Left ventricle myocardium superior (tissue), 1 donor: ENCODE results near the gene GNG7. TPM values are rescaled to one million over a fixed set of nuclear protein-coding genes. Genes with fewer than 3 reads are reported as not detected.
"Not testable (repeated sequence)": the region's sequence is repeated elsewhere in the genome, so short reads cannot be mapped to it uniquely, and the experiment has no call there.

Experiments used
- ATAC-seq: fragments of 200-7000 bp; cut with Tn5 transposase; one replicate; pipeline ENCODE4 v1.9.1; 2020; ENCODE audit warnings: mild to moderate bottlenecking, moderate library complexity
- DNase-seq: peaks from one replicate; pipeline ENCODE4 v3.0.0-alpha.2; 2020
- intact Hi-C: fragments of 100-400 bp; cut with micrococcal nuclease; formaldehyde crosslinking; loops from one replicate; pipeline ENCODE4 v1.11.0; 2022
- total RNA-seq: library from RNA; stranded (reverse); fragmentation: NEBNext Ultra II Directional; extraction: Animal tissue kit (Norgen Biotek cat#: 25700); gene quantifications from one replicate; pipeline ENCODE4 v1.2.1, GENCODE V29; 2021
- donor health status: DM: no; HTN: yes; CAD: no; lungs with severe emphysema.

Gene GNG7
- total RNA-seq, 1 donor from 2014 or later, result 39.3 TPM

DNA sequence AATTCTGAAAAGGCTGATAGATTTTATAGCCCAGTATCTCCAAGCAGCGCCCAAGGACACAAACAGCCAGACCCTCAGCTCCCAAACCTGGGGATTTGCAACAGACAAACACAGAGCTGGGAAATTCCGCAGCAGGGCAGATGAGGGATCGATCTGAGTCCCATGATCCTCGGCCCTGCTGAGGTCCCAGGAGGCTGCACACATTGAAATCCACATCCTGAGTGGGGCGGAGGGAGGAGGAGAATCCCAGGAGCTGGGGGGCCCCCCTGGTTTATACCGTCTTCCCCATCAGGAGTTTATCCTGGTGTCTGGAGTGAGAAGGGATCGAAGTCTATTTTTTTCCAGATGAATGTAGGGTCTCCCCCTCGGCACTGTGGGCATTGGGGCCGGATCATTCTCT lies 49.3 kb downstream of the GNG7 start:
- intact Hi-C loops, result no loop called here
- DNase-seq (no peak), ATAC-seq (no peak)

- ATAC-seq (no peak), DNase-seq (no peak)
- intact Hi-C loops, result no loop called here
Measured at GRCh38 chr19:2652504-2653099, 49.9 kb downstream of the GNG7 start.

GRCh38 chr19:2651002-2651733 lies 51.3 kb downstream of the GNG7 start:
- intact Hi-C loops, DNase-seq, ATAC-seq: not testable (repeated sequence)

DNA sequence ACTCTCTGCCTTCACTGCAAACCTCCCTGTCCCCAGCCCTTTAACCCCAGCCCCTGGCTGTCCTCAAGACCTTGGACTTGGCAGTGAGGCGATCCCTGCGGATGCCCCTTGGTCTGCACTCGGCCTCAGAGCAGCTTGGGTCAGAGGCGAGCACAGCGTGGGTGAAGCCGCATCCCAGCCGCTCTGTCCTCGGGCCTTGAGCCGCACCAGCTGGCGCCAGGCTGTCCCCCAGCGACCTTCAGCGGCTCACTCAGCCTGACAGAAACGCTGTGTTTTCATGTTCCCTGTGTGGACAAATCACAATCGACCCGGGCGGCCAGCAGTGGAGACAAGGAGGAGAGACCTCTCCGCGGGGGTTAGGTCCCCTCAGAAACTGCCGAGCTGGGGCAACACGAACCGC lies 52.0 kb downstream of the GNG7 start:
- DNase-seq, result peak; percentile 63
- intact Hi-C loops, result no loop called here
- ATAC-seq, result peak; percentile 71

DNA sequence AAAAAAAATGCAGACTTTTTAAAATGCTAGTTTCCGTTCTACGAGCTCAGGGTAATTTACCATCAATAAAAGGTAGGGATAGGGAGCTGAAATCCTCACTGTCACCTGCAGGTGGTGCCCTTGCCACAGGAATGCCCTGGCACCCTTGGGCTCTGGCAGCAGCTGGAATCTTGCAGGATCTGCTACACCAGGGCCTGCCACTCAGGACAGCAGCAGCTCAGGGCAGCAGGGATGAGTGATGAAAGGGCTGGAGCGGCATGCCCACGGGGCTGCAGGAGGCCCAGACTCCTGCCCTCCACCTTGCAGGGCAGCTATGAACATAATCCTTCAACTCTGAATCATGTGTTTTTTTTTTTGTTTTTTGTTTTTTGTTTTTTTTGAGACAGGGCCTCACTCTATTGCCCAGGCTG lies 54.0 kb downstream of the GNG7 start:
- intact Hi-C loops, result loop anchor here (5.0 kb wide), 1 partner anchor 104 kb away; no protein-coding TSS in a partner anchor
- DNase-seq, result peak; percentile 78
- peak; percentile 85 for ATAC-seq

GRCh38 chr19:2648099-2648498 lies 54.4 kb downstream of the GNG7 start:
- no peak for DNase-seq
- intact Hi-C loops, result loop anchor here (5.0 kb wide), 1 partner anchor 104 kb away; no protein-coding TSS in a partner anchor
- no peak for ATAC-seq

- DNase-seq (no peak), ATAC-seq (no peak)
- intact Hi-C loops, result loop anchor here (5.0 kb wide), 1 partner anchor 105 kb away; no protein-coding TSS in a partner anchor
Measured at GRCh38 chr19:2646866-2647535, 55.5 kb downstream of the GNG7 start.

GRCh38 chr19:2645826-2646225 lies 56.7 kb downstream of the GNG7 start:
- intact Hi-C loops, result loop anchor here (5.0 kb wide), 1 partner anchor 106 kb away; no protein-coding TSS in a partner anchor
- DNase-seq (no peak), ATAC-seq (no peak)

DNA sequence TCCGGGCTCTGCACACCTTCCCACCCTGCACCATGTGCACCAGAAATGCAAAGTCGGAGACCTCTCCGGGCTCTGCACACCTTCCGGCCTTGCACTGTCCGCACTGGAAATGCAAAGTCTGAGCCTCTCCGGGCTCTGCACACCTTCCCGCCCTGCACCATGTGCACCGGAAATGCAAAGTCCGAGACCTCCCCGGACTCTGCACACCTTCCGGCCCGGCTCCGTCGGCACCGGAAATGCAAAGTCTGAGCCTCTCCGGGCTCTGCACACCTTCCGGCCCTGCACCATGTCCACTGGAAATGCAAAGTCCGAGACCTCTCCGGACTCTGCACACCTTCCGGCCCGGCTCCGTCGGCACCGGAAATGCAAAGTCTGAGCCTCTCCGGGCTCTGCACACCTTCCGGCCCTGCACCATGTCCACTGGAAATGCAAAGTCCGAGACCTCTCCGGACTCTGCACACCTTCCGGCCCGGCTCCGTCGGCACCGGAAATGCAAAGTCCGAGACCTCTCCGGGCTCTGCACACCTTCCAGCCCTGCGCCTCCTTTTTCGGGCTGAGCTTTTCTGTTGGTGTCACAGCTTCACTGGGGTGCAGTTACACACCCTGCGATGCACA lies 59.3 kb downstream of the GNG7 start:
- DNase-seq, ATAC-seq, intact Hi-C loops: not testable (repeated sequence)

- intact Hi-C loops, result no loop called here
- no peak for DNase-seq
- ATAC-seq, result no peak
Measured at GRCh38 chr19:2641332-2641698, 61.2 kb downstream of the GNG7 start.

GRCh38 chr19:2640563-2641331 lies 61.7 kb downstream of the GNG7 start:
- intact Hi-C loops, result no loop called here
- no peak for DNase-seq

DNA sequence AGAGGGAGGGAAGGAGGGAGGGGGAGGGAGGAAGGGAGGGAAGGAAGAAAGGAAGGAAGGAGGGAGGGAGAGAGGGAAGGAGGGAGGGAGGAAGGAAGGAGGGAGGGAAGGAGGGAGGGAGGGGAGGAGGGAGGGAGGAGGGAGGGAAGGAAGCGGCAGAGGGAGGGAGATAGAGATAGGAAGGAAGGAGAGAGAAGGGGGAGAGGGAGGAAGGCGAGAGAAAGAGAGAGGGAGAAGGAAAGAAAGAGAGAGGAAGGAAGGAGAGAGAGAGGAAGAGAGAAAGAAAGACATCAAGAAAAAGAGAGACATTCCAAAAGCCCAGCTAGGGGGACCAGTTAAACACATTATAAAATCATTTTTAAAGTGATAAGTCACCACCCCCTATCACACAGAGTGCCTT lies 62.5 kb downstream of the GNG7 start:
- intact Hi-C loops, result no loop called here
- no peak for DNase-seq
- ATAC-seq, result no peak

More at GRCh38 chr19:2640563-2641331, 61.7 kb downstream of the GNG7 start:
- no peak for ATAC-seq

GRCh38 chr19:2638417-2638940 lies 64.0 kb downstream of the GNG7 start:
- ATAC-seq, result no peak
- DNase-seq, result no peak
- intact Hi-C loops, result no loop called here

DNA sequence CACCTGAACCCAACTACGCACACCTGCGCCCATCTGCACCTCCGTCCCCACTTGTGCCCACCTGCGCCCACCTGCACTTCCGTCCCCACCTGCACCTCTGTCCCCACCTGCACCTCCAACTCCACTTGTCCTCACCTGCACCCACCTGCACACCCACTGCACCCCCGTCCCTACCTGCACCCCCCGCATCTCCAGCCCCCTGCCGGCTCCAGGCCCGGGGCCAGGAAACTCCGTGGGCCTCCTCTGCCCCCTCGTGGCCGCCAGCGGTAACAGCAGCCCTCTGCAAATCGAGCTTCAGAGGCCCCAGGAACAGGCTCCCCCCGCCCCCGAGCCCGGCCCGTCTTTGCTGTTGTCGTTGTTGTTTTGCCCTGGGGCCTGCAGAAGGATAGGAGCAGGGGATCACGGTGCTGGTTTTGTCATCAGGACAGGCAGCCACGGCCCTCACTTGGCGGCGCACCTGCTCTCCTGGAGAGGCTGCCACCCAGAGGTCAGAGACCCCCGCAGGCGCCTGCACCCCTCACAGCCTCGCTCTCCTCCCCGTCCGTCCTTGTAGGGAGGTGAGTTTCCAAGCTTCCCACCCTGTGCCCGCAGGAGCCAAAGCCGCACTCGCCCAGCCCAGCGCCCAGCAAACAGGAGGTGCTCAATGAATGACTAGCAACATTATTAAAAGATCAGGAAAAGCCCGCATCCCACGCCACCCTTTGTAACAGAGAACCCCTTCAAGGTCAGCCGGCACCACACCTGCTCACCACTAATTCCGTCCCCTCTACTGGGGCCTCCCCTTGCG lies 65.4 kb downstream of the GNG7 start:
- peak; percentile 80 for DNase-seq
- intact Hi-C loops, result no loop called here
- ATAC-seq, result peak; percentile 36

DNA sequence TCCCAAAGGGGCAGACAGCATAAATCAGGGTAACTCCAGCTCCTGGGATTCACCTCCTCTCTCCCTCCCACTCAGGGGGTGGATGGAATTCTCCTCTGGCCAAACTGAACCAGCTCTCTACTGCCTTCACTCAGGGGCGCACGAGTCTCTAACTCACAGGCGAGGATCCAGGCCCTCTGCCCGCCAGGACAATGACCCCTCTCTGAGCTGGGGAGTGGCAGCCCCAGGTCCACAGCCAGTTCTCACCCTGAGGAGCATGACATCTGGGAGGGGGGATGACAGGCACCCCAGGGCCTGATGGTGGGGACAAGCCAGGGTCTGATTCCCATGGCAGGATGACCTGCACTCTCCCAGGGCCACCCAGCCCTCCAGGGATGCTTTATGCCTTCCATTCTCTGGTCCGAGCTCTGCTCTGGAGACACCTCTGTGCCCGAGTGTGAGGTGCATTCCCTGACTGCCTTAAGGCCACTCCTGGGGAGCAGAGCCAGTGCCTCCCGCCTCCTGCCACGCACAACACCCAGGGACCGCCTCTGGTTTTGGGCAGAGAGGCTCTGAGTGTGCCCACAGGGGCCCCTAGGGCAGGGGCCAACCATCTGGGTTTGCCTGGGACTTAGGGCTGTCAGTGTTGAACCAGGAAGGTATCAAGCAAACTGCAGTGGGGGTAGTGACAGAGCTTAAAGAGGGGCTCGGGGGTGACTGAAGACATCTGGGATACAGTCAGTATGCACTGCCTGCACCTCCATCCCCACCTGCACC lies 66.2 kb downstream of the GNG7 start:
- intact Hi-C loops, result no loop called here
- DNase-seq, result no peak
- peak; percentile 5 for ATAC-seq

- ATAC-seq (peak; percentile 7), DNase-seq (no peak)
- intact Hi-C loops, result no loop called here
Measured at GRCh38 chr19:2634960-2635359, 67.5 kb downstream of the GNG7 start.

GRCh38 chr19:2634228-2634951 lies 68.1 kb downstream of the GNG7 start:
- intact Hi-C loops, result no loop called here

More at GRCh38 chr19:2634228-2634951, 68.1 kb downstream of the GNG7 start:
- ATAC-seq (peak; percentile 82), DNase-seq (peak; percentile 80)
